Adipose tissue (tissue), 3 donors: ENCODE measurements around the gene NEIL1. TPM values are rescaled to one million over a fixed set of nuclear protein-coding genes. Genes with fewer than 3 reads are reported as not detected.

ENCODE experiments used
- H3K27ac ChIP-seq: one replicate; pipeline ENCODE4 v1.5.1; 2013; ENCODE audit warnings: low read depth, low read length
- WGBS, 3 donors: extraction: QIAGEN DNeasy Blood & Tissue Kit; methylation state at CpG; one replicate each; pipeline ENCODE4 v1.1.7; 2013; 5-methylcytosine and 5-hydroxymethylcytosine counted together
- polyA plus RNA-seq, 3 donors: library from polyadenylated mRNA; stranded (reverse); fragments of 200-250 nt; gene quantifications; one replicate each; pipeline ENCODE4 v1.2.3, GENCODE V29; 2013
- donor health status: healthy with polysubstance abuse.
- donor health status: Bipolar disorder and iron deficiency.
- donor health status: healthy.

The NEIL1 gene
- polyA plus RNA-seq, 3 donors, result 19.7 to 40.8 (median 21.4) TPM

GRCh38 chr15:75350601-75351361 is 3.9 kb downstream of the NEIL1 start:
- WGBS, 3 donors, result 68 to 82% (median 70%) methylated on average over 7 of the region's 7 CpGs

GRCh38 chr15:75352186-75353080 is 5.6 kb downstream of the NEIL1 start:
- H3K27ac ChIP-seq, result no peak overlapping the region
- WGBS, 3 donors, result 90 to 93% (median 92%) methylated on average over 16 of the region's 16 CpGs

More at GRCh38 chr15:75350601-75351361, 3.9 kb downstream of the NEIL1 start:
- H3K27ac ChIP-seq, result no peak overlapping the region

- no peak overlapping the region for H3K27ac ChIP-seq
- 89 to 90% (median 90%) methylated on average over 7 of the region's 7 CpGs for WGBS, 3 donors
These were observed 6.8 kb downstream of the NEIL1 start for GRCh38 chr15:75353604-75354003.

GRCh38 chr15:75354454-75354853 is 7.6 kb downstream of the NEIL1 start:
- 77 to 85% (median 79%) methylated on average over 7 of the region's 7 CpGs for WGBS, 3 donors
- H3K27ac ChIP-seq, result no peak overlapping the region

- no peak overlapping the region for H3K27ac ChIP-seq
- 91 to 96% (median 92%) methylated on average over 4 of the region's 4 CpGs for WGBS, 3 donors
These were observed 8.5 kb downstream of the NEIL1 start for GRCh38 chr15:75355369-75355768.

GRCh38 chr15:75356006-75356405 is 9.2 kb downstream of the NEIL1 start:
- WGBS, 3 donors, result 87 to 90% (median 90%) methylated on average over 28 of the region's 28 CpGs
- no peak overlapping the region for H3K27ac ChIP-seq

- H3K27ac ChIP-seq, result no peak overlapping the region
- WGBS, 3 donors, result 95 to 97% (median 96%) methylated on average over 20 of the region's 20 CpGs
These were observed 9.7 kb downstream of the NEIL1 start for GRCh38 chr15:75356517-75356916.

- H3K27ac ChIP-seq, result no peak overlapping the region
- 93 to 94% (median 94%) methylated on average over 17 of the region's 17 CpGs for WGBS, 3 donors
These were observed 11.3 kb downstream of the NEIL1 start for GRCh38 chr15:75357976-75358673.

- 92 to 97% (median 93%) methylated on average over 10 of the region's 10 CpGs for WGBS, 3 donors
- H3K27ac ChIP-seq, result no peak overlapping the region
These were observed 12.1 kb downstream of the NEIL1 start for GRCh38 chr15:75358771-75359536.

- WGBS, 3 donors, result 90 to 93% (median 91%) methylated on average over 15 of the region's 15 CpGs
- no peak overlapping the region for H3K27ac ChIP-seq
These were observed 12.9 kb downstream of the NEIL1 start for GRCh38 chr15:75359537-75360250.

- 50 to 67% (median 60%) methylated on average over 1 of the region's 1 CpG for WGBS, 3 donors
- no peak overlapping the region for H3K27ac ChIP-seq
These were observed 13.6 kb downstream of the NEIL1 start for GRCh38 chr15:75360391-75360790.

GRCh38 chr15:75360856-75361255 is 14.0 kb downstream of the NEIL1 start:
- 87 to 91% (median 90%) methylated on average over 7 of the region's 7 CpGs for WGBS, 3 donors
- H3K27ac ChIP-seq, result no peak overlapping the region

GRCh38 chr15:75361361-75361988 is 14.6 kb downstream of the NEIL1 start:
- H3K27ac ChIP-seq, result no peak overlapping the region
- 93 to 96% (median 94%) methylated on average over 10 of the region's 10 CpGs for WGBS, 3 donors

- WGBS, 3 donors, result 91 to 93% (median 91%) methylated on average over 13 of the region's 13 CpGs
These were observed 15.3 kb downstream of the NEIL1 start for GRCh38 chr15:75361989-75362641.

GRCh38 chr15:75362642-75363249 is 15.9 kb downstream of the NEIL1 start:
- H3K27ac ChIP-seq, result no peak overlapping the region
- WGBS, 3 donors, result 87 to 93% (median 89%) methylated on average over 7 of the region's 7 CpGs

More at GRCh38 chr15:75361989-75362641, 15.3 kb downstream of the NEIL1 start:
- no peak overlapping the region for H3K27ac ChIP-seq

GRCh38 chr15:75363786-75364185 is 16.9 kb downstream of the NEIL1 start:
- 89 to 96% (median 93%) methylated on average over 9 of the region's 9 CpGs for WGBS, 3 donors
- no peak overlapping the region for H3K27ac ChIP-seq
